ENCODE data around the gene DDX42.

DNA sequence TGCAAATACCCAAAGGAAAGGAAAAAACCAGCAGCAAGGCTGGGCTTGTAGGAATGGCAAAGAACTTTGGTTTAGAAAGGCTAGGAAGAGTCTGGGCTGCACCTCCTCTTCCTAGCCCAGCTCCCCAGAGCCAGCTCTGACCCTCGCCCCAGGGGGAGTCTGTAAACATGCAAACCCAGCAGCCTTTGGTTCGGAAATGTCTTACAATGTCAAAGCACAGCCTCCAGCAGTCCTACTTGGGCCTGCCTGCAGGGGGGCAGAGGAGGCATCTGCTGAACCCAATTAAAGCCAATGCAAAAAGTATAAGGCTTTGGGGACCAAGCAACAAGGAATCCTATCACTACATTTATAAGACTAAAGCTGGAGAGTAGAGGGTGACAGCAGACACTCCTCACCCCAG is 58.5 kb downstream of the DDX42 start:
- TF ChIP-seq, protein P1, sequence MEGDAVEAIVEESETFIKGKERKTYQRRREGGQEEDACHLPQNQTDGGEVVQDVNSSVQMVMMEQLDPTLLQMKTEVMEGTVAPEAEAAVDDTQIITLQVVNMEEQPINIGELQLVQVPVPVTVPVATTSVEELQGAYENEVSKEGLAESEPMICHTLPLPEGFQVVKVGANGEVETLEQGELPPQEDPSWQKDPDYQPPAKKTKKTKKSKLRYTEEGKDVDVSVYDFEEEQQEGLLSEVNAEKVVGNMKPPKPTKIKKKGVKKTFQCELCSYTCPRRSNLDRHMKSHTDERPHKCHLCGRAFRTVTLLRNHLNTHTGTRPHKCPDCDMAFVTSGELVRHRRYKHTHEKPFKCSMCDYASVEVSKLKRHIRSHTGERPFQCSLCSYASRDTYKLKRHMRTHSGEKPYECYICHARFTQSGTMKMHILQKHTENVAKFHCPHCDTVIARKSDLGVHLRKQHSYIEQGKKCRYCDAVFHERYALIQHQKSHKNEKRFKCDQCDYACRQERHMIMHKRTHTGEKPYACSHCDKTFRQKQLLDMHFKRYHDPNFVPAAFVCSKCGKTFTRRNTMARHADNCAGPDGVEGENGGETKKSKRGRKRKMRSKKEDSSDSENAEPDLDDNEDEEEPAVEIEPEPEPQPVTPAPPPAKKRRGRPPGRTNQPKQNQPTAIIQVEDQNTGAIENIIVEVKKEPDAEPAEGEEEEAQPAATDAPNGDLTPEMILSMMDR (IDR thresholded peaks at IDR 0.05): no peak
- TF ChIP-seq POLR2A (IDR thresholded peaks at IDR 0.05): no peak

All from prostate gland (tissue), 2 donors.